GM21737 (cell line): ENCODE results near the gene NKG7.

ENCODE experiments used
- ATAC-seq: cut with Tn5 transposase; IDR thresholded peaks from one replicate; pipeline ENCODE4 v1.9.1; 2021; ENCODE audit warnings: mild to moderate bottlenecking, moderate library complexity; ENCODE audit not compliant: unreplicated experiment

Gene NKG7

DNA sequence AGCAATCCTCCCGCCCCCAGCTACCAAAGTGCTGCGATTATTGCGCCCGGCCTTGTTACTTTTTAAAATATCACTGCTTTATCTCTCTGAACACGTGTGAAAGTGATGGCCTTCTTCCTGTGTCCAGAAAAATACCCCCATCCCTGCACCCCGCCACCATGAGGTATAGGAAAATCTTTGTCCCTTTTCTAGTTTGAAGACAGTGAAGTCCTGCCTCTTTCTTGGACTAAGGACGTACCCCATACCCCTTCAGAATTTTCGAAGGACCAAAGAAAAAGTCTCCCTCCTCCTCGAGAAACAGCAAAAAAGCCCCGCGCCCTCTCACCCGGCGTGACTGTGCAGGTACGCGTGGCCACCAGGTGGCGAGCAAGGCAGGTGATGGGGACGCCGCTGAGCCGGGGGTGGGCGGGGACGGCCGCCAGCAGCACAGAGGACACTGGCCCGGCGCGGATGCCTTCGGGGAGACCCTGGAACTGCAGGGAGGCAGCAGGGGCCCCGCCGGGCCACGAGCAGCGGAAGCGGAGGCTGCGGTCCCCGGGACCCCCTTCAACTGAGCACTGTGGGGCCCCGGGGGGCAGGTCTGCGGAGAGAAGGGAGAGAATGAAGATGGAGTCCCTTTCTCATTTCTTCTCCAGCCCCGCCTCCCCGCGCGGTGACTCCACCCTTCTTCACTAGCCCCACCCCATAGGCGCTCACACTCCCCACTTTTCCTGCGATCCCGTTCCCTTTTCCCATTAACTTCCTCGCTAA is 33.7 kb downstream of the NKG7 start:
- peak; percentile 45 for ATAC-seq

DNA sequence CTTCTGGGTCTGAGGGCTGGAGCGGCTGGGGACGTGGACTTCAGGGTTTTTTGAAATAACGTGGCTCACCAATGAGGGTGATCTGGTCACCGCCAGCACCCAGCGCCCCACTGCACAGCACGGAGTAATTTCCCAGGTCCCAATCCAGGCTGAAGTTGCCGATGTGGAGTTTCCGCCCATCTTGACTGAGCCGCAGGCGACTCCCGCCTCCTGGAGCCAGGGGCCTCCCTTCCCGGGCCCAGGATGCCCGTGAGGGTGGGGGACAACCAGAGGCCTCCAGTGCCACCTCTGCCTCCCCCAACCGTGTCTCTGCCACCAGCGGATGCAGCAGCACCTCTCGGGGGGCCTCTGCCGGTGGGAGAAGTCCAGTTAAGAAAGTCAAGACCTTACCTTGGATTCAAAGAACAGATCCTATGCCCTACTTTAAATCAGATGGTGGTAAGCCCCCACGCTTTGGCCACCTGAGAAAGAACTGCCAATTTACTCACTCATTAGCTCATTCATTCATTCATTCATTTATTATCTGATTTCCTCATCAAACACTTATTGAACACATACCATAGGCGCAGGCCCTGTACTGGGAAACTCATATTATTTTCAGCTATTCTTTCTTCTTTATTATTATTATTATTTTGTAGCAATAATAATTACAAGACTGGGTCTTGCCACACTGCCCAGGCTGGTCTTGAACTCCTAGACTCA is 34.4 kb downstream of the NKG7 start:
- ATAC-seq: no peak

DNA sequence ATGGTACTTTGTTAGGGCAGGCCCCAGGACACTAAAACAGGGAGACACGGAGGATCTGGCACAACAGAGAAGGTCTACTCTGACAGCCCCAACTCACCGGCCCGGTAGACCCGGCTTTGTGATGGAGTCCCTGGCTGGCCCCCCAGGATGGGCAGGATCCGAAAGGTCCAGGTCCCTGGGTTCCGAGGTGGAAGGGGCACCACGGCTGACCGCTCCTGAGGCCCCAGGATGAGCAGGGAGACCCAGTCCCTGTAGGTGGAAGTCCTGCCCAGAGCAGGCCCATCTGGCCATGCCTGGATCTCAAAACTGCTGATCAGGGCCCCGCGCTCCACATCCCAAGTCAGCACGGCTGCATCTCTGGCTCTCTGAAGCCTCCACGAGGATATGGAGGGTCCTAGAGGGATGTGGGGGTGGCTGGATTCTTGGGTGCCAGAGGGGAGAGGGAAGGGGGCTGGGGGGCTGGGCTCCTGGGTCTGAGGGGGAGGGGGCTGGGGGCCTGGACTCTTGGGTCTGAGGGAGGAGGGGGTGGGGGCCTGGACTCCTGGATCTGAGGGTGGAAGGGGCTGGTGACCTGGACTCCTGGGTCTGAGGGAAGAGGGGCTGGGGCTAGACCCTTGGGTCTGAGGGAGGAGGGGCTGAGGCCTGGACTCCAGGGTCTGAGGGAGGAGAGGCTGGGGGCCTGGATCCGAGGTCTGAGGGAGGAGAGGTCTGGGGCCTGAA is 35.2 kb downstream of the NKG7 start:
- no peak for ATAC-seq

DNA sequence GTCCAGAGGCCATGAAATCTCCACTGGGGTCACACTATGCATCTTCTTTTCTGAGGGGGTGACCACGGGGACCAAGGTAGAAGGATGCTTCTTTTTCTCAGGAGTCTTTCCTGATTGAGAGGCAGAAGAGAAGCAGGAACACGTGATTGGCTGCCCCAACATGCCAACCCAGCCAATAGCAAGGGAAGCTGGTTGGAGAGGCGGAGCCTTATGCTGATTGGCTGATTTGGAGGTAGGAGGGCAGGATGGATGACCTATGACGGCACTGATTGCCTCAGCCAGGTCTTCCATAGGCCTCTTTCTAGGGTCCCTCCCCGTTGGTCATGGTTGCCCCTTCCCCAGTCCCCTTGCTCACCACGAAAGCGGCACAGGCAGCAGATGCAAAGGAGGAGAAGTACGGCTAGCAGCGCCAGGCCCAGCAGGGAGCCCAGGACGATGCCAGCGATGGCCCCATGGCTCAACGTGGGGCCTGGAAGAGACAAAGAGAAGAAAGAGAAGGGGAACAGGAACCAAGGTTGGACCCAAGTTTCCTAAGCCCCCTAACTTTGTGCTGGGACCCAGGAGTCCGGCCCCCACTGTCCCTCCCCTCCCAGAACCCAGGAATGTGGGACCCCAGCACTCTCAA is 38.5 kb downstream of the NKG7 start:
- no peak for ATAC-seq

DNA sequence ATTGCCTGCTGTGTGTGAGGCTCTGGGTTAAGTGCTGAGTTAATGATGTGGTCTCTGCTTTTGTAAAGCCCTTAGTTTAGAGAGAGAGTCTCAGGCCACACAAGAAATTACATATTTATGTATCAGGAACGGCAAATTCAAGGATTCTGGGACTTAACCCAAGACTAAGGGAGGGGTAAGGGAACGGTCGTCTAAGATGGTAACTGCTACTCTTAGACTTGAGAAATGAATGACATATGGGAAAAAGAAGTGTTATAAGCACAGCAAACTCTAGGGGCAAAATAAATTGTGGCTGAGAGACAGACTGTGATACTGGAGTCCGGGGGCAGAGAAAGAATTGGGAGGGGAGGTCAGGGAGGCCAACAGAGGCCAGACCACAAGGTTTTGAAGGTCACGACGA is 40.7 kb downstream of the NKG7 start:
- no peak for ATAC-seq

DNA sequence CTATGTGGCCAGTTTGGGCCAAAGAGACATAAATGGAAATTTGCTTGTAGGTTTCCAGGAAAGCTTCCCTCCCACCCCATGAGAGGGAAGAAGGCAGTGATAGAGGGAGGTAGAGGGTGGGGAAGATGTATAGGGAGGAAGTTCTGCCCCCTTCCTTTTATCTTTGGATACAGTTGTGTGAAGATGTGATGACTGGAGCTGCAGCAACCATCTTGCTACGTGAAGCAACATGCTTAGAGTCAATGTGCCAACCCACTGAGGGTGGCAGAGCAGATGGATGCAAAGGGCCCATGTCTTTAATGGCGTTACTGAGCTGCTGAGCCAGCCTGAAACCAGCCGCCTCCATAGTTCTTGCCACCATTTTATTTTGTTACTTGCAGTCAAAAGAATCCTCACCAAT is 41.3 kb downstream of the NKG7 start:
- ATAC-seq: no peak

DNA sequence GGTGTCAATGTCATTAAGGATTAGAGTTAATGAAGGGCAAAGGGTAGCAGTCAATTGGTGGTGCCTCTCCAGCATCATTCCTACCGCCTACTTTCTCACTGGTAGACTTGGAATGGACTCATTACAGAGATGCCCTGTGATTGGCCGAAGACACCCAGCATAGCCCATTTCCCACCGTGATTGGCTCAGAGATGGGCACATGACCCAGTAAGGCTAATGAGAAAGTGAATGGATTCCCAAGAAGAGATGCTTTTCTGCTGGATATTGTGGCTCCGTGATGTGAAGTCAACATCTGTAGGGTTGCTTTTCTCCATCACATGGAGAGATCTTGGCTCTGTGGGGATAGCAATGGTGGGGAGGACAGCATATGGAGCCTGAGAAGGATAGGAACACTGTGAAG is 42.1 kb downstream of the NKG7 start:
- no peak for ATAC-seq

DNA sequence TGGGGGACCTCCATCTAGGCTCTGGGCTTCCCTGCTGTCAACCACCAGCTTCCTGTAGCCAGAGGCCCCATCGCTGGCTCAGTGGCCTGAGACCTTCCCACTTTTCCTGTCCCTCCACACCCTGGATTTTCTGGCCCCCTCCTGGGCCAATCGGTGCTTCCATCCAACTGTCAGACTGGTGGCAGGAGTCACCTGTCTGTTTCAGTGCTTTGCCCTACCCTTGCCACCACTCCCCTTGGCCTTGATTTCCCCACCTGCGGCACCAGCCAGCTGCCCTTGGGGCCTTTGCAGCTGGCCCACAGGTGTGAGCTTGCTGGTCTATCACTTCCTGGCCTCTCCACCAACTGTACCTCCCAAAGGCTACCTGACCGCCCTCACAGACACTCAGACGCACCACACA is 43.0 kb downstream of the NKG7 start:
- no peak for ATAC-seq

DNA sequence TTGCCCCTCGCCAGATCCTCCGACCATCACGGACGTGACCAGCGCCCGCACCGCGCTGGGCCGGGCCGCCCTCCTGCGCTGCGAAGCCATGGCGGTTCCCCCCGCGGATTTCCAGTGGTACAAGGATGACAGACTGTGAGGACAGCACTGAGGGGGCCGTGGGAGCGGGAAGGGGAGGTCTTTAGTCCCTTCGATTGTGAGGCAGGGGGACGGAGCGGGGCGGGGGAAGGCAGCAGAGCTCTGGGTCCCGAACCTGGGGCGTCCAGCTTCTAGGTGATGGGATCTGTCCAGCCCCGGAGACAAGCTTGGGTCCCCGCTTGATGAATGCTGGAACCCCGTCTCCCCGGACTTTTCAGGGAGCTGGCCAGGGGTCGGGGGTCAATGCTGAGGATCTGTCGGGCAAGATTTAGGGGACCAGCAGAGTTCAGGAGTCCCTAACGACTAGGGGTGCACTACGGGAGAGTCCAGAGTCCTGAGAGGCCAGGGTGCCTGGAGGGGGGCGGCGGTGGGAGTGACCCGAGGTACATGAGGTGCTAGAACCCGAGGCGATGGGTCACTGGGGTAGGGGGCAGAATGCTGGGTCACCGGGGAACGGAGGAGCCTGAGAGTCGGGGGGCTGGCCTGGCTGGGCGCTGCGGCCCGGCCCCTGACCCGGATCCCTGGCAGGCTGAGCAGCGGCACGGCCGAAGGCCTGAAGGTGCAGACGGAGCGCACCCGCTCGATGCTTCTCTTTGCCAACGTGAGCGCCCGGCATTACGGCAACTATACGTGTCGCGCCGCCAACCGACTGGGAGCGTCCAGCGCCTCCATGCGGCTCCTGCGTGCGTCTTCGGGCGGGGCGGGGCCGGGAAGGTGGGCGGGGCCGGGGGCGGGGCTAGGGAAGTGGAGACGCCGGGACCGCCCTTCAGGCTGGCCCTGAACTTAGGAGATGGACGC is 45.1 kb downstream of the NKG7 start:
- ATAC-seq: no peak

DNA sequence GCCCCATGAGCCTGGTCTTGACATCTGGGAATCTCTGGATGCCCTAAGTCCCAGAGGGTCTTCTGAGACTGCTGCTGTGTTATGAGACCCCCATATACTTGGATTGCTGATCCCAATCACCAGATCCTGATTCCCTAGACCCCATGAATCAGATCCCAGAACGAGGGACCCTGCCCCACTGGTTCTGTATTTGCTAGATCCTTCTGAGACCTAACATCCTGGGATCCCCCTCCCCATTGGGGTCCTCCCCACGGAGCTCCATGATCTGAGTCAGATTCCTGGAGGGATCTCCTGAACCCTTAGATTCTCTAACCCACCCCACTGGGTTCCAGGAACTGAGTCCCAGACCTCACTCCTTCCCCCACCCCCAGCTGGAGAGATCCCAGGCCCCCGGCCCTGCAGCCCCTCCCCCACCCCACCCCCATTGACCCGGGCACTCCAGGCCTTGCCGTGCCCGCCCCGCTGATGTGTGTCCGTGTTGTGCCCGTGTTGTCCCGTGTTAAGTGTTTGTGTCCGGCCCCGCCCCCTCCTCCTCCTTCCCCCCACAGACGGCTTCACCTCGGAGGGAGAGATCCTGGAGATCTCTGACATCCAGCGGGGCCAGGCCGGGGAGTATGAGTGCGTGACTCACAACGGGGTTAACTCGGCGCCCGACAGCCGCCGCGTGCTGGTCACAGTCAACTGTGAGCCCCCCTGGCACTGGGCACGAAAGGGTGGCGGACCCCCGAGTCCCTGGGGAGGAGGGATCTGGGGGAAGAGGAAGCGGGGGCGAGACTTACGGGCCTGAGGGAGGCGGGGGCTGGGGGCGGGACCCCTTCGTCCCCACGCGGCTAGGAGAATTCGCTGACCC is 46.0 kb downstream of the NKG7 start:
- no peak for ATAC-seq

DNA sequence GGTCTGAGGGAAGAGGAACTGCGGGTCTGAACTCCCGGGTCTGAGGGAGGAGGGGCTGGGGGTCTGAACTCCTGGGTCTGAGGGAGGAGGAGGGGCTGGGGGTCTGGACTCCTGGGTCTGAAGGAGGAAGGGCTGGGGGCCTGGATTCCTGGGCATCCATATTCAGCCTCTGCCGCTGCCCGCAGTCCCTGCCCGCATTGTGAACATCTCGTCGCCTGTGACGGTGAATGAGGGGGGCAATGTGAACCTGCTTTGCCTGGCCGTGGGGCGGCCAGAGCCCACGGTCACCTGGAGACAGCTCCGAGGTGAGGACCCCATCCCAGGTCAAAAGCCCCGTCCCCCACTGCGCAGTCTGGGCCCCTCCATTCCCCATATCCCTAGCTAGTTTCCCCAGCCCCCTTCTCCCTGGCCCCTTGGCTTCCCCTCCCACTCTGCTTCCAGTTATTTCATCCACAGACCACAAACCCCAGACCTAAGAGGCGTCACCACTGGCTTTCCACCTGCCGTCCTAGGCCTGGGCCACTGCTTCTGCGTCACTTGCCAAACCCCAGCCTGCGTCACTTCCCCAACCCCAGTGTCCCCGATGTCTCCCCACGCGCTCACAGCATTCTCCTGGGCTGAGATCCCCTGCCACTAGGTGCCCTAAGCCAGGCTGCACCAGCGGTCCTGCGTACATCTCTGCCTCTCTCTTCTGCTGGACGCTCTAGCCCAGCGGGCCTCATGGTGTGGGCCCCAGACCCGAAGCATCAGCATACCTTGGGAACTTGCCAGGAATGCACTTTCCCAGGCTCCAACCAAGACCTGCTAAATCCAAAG is 47.1 kb downstream of the NKG7 start:
- no peak for ATAC-seq

DNA sequence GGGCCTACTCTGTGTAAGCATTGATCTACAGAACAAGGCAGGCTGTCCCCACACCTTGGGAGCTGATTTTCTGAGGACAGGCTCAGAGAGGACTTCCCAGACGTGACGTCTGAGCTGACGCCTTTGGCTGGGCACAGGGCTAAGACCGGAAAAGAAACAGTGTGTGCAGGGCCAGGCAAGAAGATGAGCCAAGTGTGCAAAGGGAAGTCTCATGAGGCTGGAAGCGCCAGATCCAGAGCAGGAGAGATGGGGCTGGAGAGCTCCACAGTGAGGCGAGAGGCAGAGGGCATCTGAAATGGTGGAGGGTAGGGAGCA is 48.3 kb downstream of the NKG7 start:
- no peak for ATAC-seq

DNA sequence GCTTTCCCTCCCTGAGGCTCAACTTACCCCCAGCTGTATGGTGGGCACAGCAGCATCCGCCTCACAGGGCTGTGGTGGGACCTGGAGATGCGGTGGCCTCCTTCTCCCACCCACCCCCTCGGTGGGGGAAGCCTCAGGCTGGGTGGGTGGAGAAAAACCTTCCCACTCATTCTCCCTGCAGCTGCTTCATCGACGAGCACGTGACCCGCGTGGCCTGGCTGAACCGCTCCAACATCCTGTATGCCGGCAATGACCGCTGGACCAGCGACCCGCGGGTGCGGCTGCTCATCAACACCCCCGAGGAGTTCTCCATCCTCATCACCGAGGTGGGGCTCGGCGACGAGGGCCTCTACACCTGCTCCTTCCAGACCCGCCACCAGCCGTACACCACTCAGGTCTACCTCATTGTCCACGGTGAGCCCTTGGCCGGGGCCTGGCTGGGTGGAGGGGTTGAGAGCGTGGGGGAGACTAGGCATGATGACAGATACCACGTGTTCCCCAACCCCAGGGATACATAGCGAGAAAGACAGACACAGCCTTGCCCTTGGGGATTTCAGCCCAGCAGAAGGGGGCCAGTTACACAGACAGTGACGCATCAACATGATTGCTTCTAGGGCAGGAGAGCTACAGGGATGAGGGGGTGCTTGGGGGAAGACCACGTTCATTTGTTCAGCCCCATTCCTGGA is 48.8 kb downstream of the NKG7 start:
- no peak for ATAC-seq

DNA sequence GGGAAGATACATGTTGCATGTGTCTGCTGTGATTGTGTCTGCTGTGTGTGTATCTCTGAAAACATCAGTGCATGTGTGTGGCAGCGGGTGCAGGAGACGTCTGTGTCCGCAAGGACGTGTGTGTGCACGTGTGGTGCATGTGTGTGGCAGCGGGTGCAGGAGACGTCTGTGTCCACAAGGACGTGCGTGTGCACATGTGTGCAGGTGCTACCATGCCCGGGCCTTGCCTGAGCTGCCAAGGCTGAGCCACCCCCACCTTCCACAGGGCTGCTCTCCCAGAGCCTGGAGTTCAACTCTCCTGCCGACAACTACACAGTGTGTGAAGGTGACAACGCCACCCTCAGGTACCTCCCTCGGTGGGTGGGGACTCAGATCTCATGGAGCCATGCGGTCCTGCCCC is 50.7 kb downstream of the NKG7 start:
- ATAC-seq: no peak
